Measurements from ENCODE around the gene ECM1.

GRCh38 chr1:150535511-150536287, 27.8 kb downstream of the ECM1 start:
- no peak for TF ChIP-seq CTCF (conservative IDR thresholded peaks at IDR 0.05; ENCODE audit: low read length)
- TF ChIP-seq EZH2phosphoT487 (IDR thresholded peaks at IDR 0.05; ENCODE audit: borderline replicate concordance) = no peak
